GM18909 (cell line): Measurements from ENCODE around the gene IGFL4.

Source experiments
- ATAC-seq: cut with Tn5 transposase; IDR thresholded peaks from one replicate; pipeline ENCODE4 v1.9.1; 2021; ENCODE audit warnings: mild to moderate bottlenecking; ENCODE audit not compliant: unreplicated experiment, poor library complexity

IGFL4 gene

DNA sequence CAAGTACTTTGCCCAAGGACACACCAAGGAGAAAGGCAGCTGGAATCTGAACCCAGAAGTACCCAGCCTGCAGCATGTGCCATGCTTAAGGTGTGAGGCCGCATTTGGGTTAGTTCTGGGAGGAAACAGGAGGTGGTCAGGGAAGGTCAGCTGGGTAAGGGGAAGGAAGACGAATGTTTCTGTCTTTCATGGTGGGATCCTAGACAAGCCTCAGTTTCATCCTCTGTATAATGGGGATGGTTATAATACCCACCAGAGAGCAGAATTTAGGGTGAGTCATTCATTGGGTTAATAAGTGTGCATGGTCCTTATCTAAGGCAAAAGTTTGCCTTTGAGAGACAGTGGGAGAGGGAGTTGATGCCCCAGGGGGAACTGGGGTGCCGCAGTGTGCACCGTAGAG lies 42.0 kb downstream of the IGFL4 start:
- no peak for ATAC-seq

DNA sequence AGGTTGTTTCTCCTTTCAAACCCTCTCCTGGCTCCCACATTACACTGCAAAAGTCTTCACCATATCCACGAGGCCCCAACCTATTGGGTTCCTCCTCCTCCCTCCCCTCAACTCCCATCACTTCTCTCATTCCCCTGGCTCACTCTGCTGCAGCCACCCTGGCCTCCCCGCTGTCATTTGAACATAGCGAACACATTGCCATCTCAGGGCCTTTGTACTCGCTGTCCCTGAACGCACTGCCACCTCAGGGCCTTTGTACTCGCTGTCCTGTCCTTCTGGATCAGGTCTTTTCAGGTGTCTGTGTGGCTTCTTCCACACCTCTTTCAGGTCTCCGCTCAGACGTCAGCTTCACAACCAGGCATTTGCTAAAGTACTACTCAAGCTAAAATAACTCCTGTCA lies 43.9 kb downstream of the IGFL4 start:
- no peak for ATAC-seq

DNA sequence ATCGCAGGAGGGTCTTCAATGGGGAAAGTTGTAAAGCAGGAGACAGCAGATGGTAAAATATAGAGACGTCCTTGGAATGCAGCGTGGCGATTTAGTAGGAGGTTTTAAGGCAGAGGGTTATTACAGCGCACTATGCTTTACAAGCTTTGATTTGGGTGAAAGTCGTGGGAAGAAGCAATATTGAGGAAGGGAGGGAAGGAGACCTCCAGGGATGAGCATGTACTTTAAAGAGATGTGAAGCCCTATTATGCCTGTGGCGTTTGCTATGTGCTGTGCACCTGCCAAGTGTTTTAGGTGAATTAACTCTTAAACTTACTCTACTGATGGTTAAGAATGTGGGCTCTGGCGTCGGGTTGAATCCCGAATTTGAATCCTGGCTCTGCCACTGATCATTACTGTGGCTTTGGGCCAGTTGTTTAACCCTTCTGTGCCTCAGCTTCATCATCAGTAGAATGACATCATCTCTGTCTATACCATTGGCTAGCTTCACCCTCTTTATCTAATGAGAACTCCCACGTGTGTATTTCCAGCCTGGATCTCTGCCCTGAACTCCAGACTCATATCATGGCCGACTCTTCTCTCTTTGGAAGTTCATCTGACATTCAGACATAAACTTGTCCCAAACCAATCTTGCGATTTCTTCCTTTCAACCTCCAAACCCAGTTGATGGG lies 45.0 kb downstream of the IGFL4 start:
- no peak for ATAC-seq

DNA sequence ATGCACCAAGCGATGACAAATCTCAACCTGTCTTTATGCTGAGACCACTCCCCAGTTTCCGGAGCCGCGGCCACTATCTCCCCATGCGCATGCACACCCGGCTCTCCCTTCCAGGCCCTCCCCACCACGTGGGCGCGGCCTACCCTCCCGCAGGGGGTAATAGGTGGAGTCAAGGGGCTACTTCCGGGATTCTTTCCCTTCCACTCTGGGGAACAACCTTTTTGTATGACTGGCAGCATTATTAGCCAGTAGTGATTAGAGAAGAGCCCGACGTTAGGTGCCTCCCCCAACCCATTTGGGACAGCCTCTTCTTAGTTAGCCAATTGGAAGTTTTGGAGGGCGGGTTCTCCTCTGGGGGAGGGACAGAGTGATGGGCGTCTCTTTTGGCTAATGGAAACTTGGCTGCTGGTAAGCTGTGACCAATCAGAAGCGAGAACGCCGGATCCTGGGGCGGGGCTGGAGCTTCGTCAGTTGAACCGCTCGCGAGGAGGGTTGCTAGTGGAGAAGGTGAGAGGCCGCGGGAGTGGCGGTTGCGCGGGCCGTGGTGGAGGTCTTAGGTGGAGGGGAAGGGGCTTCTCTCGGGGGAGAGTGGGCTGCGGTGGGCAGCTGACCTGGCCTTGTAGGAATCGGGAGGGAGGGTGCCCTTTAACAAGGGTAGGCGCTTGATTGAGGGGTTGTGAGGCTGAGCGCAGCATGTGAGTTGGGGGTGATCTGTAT lies 45.6 kb downstream of the IGFL4 start, which contains the start of gene CCDC61:
Gene CCDC61, plus strand, starts transcription at position 470 of the 717 bp plus-strand sequence. CDS start 7,552 bp downstream, outside the sequence.
- ATAC-seq: peak; percentile 94

DNA sequence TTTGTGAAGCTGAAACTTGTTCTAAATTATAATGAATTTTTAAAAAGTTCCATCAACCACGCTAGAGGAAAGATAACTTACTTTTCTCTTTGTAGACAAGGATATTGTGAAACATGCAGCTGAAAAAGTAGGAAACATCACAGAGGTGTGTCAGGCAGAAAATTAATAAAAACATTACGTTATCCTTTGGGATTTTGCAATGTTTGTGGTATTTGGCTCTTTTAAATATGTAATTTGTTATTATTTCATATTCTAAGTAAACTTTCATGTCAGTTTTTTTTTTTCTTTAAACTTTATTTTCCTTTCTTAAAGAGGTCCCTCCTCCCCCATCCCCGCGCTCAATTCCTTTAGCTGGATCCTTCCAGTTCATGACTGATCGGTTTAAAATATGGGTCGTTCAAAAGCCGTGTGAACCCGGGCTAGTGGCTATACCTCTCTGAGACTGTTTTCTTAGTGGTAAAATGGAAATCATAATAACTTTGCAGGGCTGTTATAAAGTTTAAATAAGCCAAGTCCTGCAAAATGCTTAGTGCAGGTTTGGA lies 46.3 kb downstream of the IGFL4 start:
- ATAC-seq: peak; percentile 2

DNA sequence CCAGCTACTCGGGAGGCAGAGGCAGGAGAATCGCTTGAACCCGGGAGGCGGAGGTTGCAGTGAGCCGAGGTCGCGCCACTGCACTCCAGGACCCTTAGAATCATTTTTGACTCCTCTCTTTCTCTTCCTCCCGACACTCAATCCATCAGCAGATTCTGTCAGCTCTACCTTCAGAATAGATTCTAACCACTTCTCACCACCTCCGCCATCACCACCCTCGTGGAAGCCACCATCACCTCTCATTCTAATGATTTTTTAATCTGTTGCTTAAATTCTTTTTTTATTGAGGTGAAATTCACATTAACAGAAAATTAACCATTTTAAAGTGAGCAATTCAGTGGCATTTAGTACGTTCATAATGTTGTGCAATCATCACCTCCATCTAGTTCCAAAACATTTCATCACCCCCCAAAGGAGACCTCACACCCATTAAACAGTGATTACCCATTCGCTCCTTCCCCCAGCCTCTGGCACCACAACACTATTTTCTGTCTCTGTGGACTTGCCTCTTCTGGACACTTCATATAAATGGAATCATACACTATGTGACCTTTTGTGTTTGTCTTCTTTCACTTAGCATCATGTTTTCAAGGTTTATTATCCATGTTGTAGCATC lies 50.6 kb downstream of the IGFL4 start:
- ATAC-seq: no peak
